Activated naive CD8-positive, alpha-beta T cell treated with anti-CD3 and anti-CD28 coated beads, Interleukin-2, amount 50 U/mL, for 16 hours (primary cell): ENCODE data around the gene ANP32B.
"Not testable (repeated sequence)": the region's sequence is repeated elsewhere in the genome, so short reads cannot be mapped to it uniquely, and the experiment has no call there.

Experiments used
- DNase-seq: peaks from one replicate; pipeline ENCODE4 v3.0.0-alpha.2; 2020; ENCODE audit warnings: low read depth, low spot score

Gene ANP32B

GRCh38 chr9:97963232-97963631 lies 19.9 kb upstream of the ANP32B start:
- no peak for DNase-seq

- no peak for DNase-seq
Observed at GRCh38 chr9:97964901-97965300, 18.2 kb upstream of the ANP32B start.

- no peak for DNase-seq
Observed at GRCh38 chr9:97966493-97966892, 16.6 kb upstream of the ANP32B start.

GRCh38 chr9:97969014-97969413 lies 14.1 kb upstream of the ANP32B start:
- DNase-seq: no peak

GRCh38 chr9:97970165-97970564 lies 13.0 kb upstream of the ANP32B start:
- no peak for DNase-seq

- DNase-seq: no peak
Observed at GRCh38 chr9:97972753-97973152, 10.4 kb upstream of the ANP32B start.

GRCh38 chr9:97975376-97975775 lies 7.8 kb upstream of the ANP32B start:
- DNase-seq: no peak

- not testable (repeated sequence) for DNase-seq
Observed at GRCh38 chr9:97976633-97977032, 6.5 kb upstream of the ANP32B start.

GRCh38 chr9:97978371-97979130 lies 4.6 kb upstream of the ANP32B start:
- DNase-seq: no peak

GRCh38 chr9:97979788-97980478 lies 3.2 kb upstream of the ANP32B start:
- no peak for DNase-seq

- no peak for DNase-seq
Observed at GRCh38 chr9:97980479-97980803, 2.7 kb upstream of the ANP32B start.

- no peak for DNase-seq
Observed at GRCh38 chr9:97980918-97981845, 2.0 kb upstream of the ANP32B start.

- DNase-seq: no peak
Observed at GRCh38 chr9:97981846-97982682, 1.1 kb upstream of the ANP32B start.

- peak; percentile 41 for DNase-seq
Observed at GRCh38 chr9:97983589-97984187, 547 bp downstream of the ANP32B start.

- peak; percentile 58 for DNase-seq
Observed at GRCh38 chr9:97984188-97985057, 1.3 kb downstream of the ANP32B start.

- peak; percentile 10 for DNase-seq
Observed at GRCh38 chr9:97985058-97985861, 2.1 kb downstream of the ANP32B start.

- no peak for DNase-seq
Observed at GRCh38 chr9:97987487-97987886, 4.3 kb downstream of the ANP32B start.

- DNase-seq: no peak
Observed at GRCh38 chr9:97990259-97990658, 7.1 kb downstream of the ANP32B start.

- DNase-seq: no peak
Observed at GRCh38 chr9:97991818-97992217, 8.7 kb downstream of the ANP32B start.
